Purkinje cell (primary cell): ENCODE measurements around the gene CHRNA4. TPM values are rescaled to one million over a fixed set of nuclear protein-coding genes. Genes with fewer than 3 reads are reported as not detected.

Source experiments
- polyA plus RNA-seq: library from polyadenylated mRNA; unstranded; fragments of >200 nt; fragmentation: Nextera tagmentation; gene quantifications from 2 replicates; pipeline ENCODE4 v1.2.1, GENCODE V29; 2014

Gene CHRNA4
- 2.4 and 2.5 TPM in 2 replicates for polyA plus RNA-seq

DNA sequence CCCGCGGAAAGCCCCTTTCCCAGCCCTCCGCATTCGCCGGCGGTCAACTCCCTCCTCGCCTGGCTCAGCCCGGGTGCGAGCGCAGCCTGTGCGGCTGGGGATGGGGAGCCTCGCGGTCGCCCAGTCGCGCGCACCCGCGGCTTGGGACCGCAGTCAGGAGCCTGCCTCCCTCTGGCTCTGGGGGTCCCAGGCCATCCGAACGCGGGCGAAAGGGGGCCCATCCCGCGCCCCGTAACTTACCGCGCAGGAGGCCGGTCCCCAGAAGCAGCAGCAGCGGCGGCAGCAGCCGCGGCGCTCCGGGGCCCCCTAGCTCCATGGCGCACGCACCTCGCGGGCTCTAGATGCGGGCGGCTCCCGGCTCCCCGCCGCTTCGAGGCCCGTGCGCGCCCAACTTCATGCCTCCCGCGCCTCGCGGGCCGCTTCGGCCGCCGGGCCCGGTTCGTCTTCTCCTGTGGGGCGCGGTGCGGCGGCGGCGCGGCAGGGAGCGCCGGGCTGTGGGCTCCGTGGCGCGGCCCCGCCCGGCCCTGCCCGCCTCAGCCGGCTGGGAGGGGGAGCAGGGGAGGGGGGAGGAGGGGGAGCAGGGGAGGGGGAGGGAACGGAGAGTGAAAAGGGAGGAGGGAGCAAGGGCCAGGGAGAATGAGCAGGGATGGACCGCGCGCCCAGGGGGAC lies at the start of gene CHRNA4:
TSS of gene CHRNA4 (minus strand) at position 500 of the 669 bp plus-strand sequence. CDS start at position 316, 184 bp downstream.

Other genes with a start within 250 kb of the CHRNA4 start
- 12.3 and 12.9 TPM in 2 replicates for gene YTHDF1, start 145.2 kb downstream of the CHRNA4 start, polyA plus RNA-seq
- gene BIRC7, start 125.4 kb downstream of the CHRNA4 start, polyA plus RNA-seq: not detected in 2 replicates
- 1.3 and 2.3 TPM in 2 replicates for gene NKAIN4, start 106.9 kb downstream of the CHRNA4 start, polyA plus RNA-seq
- gene ARFGAP1, start 88.5 kb downstream of the CHRNA4 start, polyA plus RNA-seq: 0.17 and 2.2 TPM in 2 replicates
- 0.59 and 1.3 TPM in 2 replicates for gene COL20A1, start 68.2 kb downstream of the CHRNA4 start, polyA plus RNA-seq
- gene KCNQ2, start 111.3 kb upstream of the CHRNA4 start, polyA plus RNA-seq: 8.7 and 11.4 TPM in 2 replicates
- 13.6 and 15.1 TPM in 2 replicates for gene EEF1A2, start 137.7 kb upstream of the CHRNA4 start, polyA plus RNA-seq
- 2.1 and 3.0 TPM in 2 replicates for gene PPDPF, start 159.4 kb upstream of the CHRNA4 start, polyA plus RNA-seq
- not detected in 2 replicates for gene PTK6, start 176.0 kb upstream of the CHRNA4 start, polyA plus RNA-seq
- not detected in 2 replicates for gene SRMS, start 186.4 kb upstream of the CHRNA4 start, polyA plus RNA-seq
- gene FNDC11, start 192.8 kb upstream of the CHRNA4 start, polyA plus RNA-seq: not detected in 2 replicates
- not detected in 2 replicates for gene HELZ2, start 212.9 kb upstream of the CHRNA4 start, polyA plus RNA-seq